Measurements from ENCODE around the gene GHDC.
"Not testable (repeated sequence)": the region's sequence is repeated elsewhere in the genome, so short reads cannot be mapped to it uniquely, and the experiment has no call there.

The GHDC gene, protein sequence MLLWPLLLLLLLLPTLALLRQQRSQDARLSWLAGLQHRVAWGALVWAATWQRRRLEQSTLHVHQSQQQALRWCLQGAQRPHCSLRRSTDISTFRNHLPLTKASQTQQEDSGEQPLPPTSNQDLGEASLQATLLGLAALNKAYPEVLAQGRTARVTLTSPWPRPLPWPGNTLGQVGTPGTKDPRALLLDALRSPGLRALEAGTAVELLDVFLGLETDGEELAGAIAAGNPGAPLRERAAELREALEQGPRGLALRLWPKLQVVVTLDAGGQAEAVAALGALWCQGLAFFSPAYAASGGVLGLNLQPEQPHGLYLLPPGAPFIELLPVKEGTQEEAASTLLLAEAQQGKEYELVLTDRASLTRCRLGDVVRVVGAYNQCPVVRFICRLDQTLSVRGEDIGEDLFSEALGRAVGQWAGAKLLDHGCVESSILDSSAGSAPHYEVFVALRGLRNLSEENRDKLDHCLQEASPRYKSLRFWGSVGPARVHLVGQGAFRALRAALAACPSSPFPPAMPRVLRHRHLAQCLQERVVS
- 13.5 to 17.4 (median 14.5) reads per million in 4 donors for total RNA-seq

GRCh38 chr17:42193969-42194899 is at the start of gene GHDC:
GHDC (minus strand) TSS chr17:42194494; CDS start chr17:42193581, 913 bp downstream.
- peak; percentile 53 to 85 (median 69) for DNase-seq

GRCh38 chr17:42243493-42243982 is 49.2 kb upstream of the GHDC start:
- DNase-seq = no peak

DNA sequence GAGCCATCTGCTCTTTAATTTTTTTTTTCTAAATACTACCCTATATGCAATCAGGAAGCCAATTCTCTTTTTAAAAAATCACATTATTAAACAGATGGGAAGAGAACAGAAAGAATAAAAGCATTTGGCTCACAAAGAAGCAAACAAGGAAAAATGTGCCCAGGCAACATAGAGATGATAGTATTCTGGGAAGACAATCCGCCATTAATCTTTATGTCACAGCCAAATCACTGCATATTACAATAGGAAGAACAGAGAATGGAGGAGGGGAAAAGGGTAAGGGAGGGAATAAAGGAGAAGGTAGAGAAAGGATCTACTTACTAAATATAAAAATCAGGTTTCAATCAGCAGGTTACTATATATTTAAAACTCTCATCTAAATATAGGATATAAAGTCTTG is 47.6 kb upstream of the GHDC start:
- DNase-seq = no peak

DNA sequence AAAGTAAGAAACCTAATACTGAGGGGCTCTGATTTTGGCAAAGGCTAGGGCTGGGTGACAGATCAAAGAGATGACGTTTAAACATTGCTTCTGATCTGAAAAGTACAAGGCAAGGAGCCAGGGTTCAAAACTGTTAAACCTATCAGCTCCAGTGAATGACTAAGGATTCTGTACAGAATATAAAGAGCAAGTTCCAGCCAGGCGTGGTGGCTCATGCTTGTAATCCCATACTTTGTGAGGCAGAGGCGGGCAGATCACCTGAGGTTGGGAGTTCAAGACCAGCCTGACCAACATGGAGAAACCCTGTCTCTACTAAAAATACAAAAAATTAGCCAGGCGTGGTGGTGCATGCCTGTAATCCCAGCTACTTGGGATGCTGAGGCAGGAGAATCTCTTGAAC is 46.6 kb upstream of the GHDC start:
- not testable (repeated sequence) for DNase-seq

DNA sequence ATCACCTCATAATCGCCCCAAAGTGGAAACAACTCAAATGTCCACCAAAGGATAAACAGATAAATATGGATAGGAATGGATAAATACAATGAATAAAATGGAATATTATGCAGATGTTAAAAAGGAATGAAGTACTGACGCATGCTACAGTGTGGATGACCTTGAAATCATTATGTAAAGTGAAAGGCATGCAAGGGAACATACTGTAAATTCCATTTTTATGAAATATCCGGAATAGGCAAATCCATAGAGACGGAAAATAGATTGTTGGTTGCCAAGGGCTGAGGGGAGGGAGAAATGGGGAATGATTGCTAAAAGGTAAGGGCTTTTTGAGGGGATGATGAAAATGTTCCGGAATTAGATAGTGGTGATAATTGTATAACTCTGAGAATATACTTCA is 45.9 kb upstream of the GHDC start:
- no peak for DNase-seq

- DNase-seq = not testable (repeated sequence)
Observed at GRCh38 chr17:42239576-42239975, 45.3 kb upstream of the GHDC start.

DNA sequence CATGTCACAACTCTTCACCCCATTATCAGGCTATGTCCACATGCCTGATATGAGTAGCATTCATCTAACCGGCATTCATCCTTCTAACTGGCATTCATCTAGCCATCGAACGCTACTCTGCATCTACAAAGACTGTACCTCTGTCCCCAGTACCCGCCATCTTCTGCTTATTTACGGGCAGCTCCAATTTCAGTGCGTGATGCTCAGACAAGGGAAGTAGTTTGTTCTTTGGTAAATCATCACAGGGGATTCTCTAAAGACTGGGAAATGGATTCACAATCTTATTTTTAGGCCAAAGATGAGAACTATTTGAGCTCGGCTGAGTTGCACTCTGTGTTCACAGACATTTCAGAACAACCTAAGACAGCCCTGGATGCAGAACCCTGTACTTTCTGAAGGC is 42.5 kb upstream of the GHDC start:
- DNase-seq = no peak

DNA sequence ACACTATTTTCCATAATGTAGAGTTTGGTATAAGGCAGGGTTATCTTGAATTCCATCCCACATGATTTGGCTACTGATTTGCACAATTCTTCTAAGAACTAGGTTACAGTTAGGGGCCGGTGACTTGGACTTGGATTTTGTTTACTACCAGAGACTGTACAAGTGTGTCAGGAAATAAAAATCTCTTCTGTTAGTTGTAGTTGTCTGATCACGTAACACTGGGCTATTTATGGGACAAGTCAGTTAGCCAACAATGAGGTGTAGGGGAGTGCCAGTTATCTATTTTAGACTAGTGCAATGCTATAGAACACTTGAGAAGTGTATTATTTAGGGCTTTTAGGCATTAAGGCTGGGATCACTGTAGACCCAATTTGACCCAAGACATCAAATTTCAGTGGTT is 39.7 kb upstream of the GHDC start:
- no peak for DNase-seq

DNA sequence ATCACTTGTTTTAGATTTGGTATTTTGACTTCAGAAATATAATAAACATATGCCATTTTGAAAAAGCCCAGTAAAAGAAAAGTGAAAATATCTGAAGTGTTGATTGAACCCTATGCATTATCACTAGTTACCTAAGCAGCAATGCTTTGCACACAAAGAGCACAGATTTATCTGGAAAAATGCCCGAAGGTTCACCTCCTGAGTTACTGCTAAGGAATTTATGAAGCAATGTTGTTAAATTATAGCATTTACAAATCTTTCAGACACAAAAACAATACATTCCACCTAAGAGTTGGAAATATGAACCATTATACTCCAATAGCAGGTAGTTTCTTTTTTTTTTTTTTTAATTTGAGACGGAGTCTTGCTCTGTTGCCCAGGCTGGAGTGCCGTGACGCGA is 38.9 kb upstream of the GHDC start:
- DNase-seq = no peak

- DNase-seq = peak in 1 of 5 donors; percentile 69
Observed at GRCh38 chr17:42230225-42230624, 35.9 kb upstream of the GHDC start.

GRCh38 chr17:42227849-42228700 is 33.8 kb upstream of the GHDC start:
- DNase-seq = no peak

DNA sequence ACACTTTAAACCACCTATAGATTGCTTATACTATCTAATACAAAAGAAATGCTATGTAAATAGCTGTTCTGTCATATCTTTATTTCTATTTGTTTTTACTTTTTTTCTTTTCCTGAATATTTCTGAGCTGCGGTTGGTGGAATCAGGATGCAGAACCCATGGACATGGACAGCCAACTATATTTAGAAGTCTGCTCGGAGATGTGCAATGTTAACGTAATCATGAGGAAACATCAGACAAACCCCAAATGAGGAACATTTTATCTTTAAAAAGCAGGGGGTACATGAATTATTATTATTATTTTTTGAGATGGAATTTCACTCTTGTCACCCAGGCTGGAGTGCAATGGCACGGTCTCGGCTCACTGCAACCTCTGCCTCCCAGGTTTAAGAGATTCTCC is 31.4 kb upstream of the GHDC start:
- DNase-seq = no peak

GRCh38 chr17:42224651-42225050 is 30.4 kb upstream of the GHDC start:
- no peak for DNase-seq

DNA sequence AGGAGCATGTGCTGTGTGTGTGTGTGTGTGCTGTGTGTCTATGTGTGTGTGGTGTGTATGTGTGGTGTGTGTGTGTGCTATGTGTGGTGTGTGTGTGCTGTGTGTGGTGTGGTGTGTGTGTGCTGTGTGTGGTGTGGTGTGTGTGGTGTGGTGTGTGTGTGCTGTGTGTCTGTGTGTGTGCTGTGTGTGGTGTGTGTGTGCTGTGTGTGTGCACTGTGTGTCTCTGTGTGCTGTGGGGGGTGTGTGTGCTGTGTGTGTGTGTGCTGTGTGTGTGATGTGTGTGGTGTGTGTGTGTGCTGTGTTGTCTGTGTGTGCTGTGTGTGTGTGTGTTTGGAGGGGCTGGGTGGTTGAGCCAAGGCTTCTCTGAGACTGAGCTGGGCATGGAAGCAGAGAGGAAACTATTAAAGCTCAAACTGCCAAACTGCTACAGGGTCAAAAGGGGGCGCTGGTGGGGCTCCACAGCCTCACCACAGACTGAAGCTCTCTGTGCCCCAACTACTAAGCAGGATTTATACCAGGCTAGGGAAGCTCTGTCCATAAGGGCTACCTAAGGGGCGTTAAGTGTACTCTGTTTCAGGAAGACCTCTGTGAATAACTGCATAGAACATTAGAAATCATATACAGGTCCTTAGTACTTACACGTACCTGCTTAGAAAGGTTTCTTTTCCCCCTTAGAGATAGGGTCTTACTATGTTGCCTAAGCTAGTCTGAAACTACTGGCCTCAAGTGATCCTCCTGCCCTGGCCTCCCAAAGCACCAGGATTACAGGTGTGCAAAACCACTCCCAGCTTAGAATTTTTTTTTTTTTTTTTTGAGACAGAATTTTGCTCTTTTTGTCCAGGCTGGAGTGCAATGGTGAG is 27.8 kb upstream of the GHDC start:
- peak; percentile 13 to 66 (median 48) for DNase-seq

- not testable (repeated sequence) for DNase-seq
Observed at GRCh38 chr17:42219280-42219679, 25.0 kb upstream of the GHDC start.

DNA sequence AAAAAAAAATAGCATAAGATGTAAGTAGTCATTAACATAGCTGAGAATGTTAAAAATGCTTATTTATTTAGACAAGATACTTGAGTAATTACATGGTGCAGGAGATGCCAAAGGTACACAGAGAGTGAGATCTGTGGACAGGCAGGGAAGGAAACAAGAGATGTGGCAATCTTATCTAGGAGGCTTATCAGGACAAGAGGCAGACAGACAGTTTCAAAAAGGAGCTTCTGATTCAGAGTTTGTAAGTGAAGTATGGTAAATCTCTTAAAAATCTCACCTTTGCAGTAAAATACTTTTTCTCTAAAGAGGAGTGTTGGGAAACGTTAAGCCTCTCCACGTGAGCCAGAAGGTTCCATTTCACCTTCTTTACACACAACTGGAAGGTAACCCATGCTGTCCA is 19.9 kb upstream of the GHDC start:
- DNase-seq = no peak

- no peak for DNase-seq
Observed at GRCh38 chr17:42212382-42212781, 18.1 kb upstream of the GHDC start.

DNA sequence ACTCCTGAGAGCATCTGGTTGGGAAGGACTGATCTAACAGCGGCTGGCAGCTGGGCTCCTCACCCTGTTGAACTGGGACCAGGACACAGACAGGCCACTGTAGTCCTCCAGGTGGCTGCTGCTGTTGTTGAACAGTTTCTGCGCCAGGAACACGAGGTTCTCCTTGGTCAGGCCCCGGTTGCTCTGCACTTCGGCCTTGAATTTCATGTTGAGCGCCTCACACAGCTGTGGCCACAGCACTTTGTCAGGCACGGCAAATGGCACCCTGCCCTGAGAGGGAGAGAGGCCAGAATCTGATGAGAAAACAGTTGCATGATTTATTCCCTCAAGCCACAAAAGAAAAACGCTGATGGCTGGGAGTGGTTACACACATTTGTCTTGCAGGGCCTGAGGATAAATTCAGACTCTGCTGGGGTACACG is 17.6 kb upstream of the GHDC start:
- DNase-seq = not testable (repeated sequence)

- DNase-seq = no peak
Observed at GRCh38 chr17:42210046-42210445, 15.8 kb upstream of the GHDC start.

- not testable (repeated sequence) for DNase-seq
Observed at GRCh38 chr17:42206153-42206612, 11.9 kb upstream of the GHDC start.

- DNase-seq = no peak
Observed at GRCh38 chr17:42203354-42203753, 9.1 kb upstream of the GHDC start.

All from T-helper 1 cell (primary cell).